Large intestine (tissue), 3 donors: ENCODE results near the gene OR6N1. TPM values are rescaled to one million over a fixed set of nuclear protein-coding genes. Genes with fewer than 3 reads are reported as not detected.

ENCODE experiments used
- DNase-seq, 2 donors: peaks; one replicate each; pipeline versions ENCODE4 v3.0.0 to v3.0.0-alpha.2; 2013
- H3K27ac ChIP-seq: one replicate; pipeline ENCODE4 v1.5.1; 2013; ENCODE audit warnings: low read length
- H3K27me3 ChIP-seq: 2 replicates; pipeline ENCODE4 v1.6.1; 2013; ENCODE audit warnings: low read length; ENCODE audit not compliant: control insufficient read depth, insufficient read depth
- H3K36me3 ChIP-seq: 2 replicates; pipeline ENCODE4 v1.6.1; 2013; ENCODE audit warnings: low read length; ENCODE audit not compliant: control insufficient read depth, insufficient read depth
- H3K4me1 ChIP-seq: one replicate; pipeline ENCODE4 v1.6.1; 2013; ENCODE audit warnings: low read length; ENCODE audit not compliant: control insufficient read depth, insufficient read depth
- H3K4me3 ChIP-seq: one replicate; pipeline ENCODE4 v1.5.1; 2013; ENCODE audit warnings: low read length
- H3K9me3 ChIP-seq: one replicate; pipeline ENCODE4 v1.6.1; 2013; ENCODE audit warnings: mild to moderate bottlenecking, low read depth, low read length, moderate library complexity; ENCODE audit not compliant: control insufficient read depth
- WGBS: methylation state at CpG from one replicate; pipeline ENCODE4 v1.1.5; 2013; ENCODE audit warnings: low lambda C conversion rate; ENCODE audit not compliant: insufficient coverage; 5-methylcytosine and 5-hydroxymethylcytosine counted together
- polyA plus RNA-seq: library from polyadenylated mRNA; unstranded; fragments of 120-200 nt; gene quantifications from one replicate; pipeline ENCODE4 v1.2.1, GENCODE V29; 2013

The OR6N1 gene
- polyA plus RNA-seq, 1 donor: not detected

DNA sequence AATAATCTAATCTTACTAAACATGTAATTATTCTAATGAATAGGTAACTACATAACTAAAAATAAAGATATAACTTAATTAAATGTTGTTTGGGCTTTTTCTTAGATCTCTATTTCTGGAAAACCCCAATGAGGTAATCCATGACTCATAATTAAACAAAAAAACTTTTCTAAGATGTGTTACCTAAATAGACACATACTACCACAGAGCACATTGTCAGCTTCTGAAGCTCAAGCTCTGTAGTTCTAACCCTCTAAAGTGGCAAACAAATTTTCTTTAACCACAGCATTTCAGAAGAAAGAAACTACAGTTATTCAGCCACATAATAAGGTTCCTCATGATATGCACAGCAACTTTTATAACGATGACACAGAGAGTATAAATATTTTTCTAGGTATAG, 55.7 kb downstream of the OR6N1 start:
- H3K27ac ChIP-seq: no peak overlapping the region
- no peaks in the 10 kb centered on the region for H3K36me3 ChIP-seq
- no peaks in the 10 kb centered on the region for H3K9me3 ChIP-seq
- no peaks in the 10 kb centered on the region for H3K27me3 ChIP-seq
- 80% methylated on average over 1 of the region's 1 CpG for WGBS
- no peaks in the 10 kb centered on the region for H3K4me1 ChIP-seq
- H3K4me3 ChIP-seq: no peak overlapping the region
- no peak for DNase-seq

DNA sequence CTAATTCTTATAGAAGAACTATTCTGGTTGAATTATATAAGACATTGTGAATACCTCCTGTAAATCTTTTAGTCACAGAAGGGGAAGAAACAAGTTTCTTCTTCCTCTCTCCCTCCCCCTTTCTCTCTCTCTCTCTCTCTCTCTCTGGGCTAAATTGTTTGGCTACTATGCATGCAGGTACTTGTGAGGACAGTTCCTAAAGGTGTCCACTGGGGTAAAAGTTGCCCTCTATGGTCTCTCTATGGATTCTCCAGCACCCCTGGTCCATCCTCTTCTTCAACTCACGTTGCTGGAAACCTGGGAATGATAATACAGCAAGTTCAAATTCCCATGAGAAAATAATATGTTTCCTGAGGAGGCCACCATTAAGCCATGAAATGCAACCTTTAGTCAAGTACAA, 57.2 kb downstream of the OR6N1 start:
- WGBS: no CpG with 5 or more reads among the region's 1 CpG
- no peaks in the 10 kb centered on the region for H3K27me3 ChIP-seq
- no peak overlapping the region for H3K4me3 ChIP-seq
- no peaks in the 10 kb centered on the region for H3K9me3 ChIP-seq
- H3K36me3 ChIP-seq: no peaks in the 10 kb centered on the region
- no peaks in the 10 kb centered on the region for H3K4me1 ChIP-seq
- DNase-seq: no peak
- H3K27ac ChIP-seq: no peak overlapping the region

Other genes with a start within 250 kb of the OR6N1 start
- gene OR6Y1, start 217.8 kb downstream of the OR6N1 start, polyA plus RNA-seq: not detected
- not detected for gene OR6P1, start 201.6 kb downstream of the OR6N1 start, polyA plus RNA-seq
- gene OR10X1, start 192.3 kb downstream of the OR6N1 start, polyA plus RNA-seq: not detected
- 0.12 TPM for gene OR10Z1, start 166.9 kb downstream of the OR6N1 start, polyA plus RNA-seq
- gene SPTA1, start 85.5 kb downstream of the OR6N1 start, polyA plus RNA-seq: 3.7 TPM
- gene OR6K2, start 71.5 kb downstream of the OR6N1 start, polyA plus RNA-seq: not detected
- not detected for gene OR6K3, start 51.5 kb downstream of the OR6N1 start, polyA plus RNA-seq
- gene OR6K6, start 17.5 kb downstream of the OR6N1 start, polyA plus RNA-seq: not detected
- gene OR6N2, start 9.0 kb upstream of the OR6N1 start, polyA plus RNA-seq: not detected
- gene MNDA, start 59.2 kb upstream of the OR6N1 start, polyA plus RNA-seq: 3.6 TPM
- gene PYHIN1, start 159.4 kb upstream of the OR6N1 start, polyA plus RNA-seq: 1.5 TPM
- gene IFI16, start 237.7 kb upstream of the OR6N1 start, polyA plus RNA-seq: 56.5 TPM